ENCODE data around the gene CCDC126. TPM values are rescaled to one million over a fixed set of nuclear protein-coding genes. Genes with fewer than 3 reads are reported as not detected.

The CCDC126 gene
- total RNA-seq, 1 donor from 2014 or later, result 9.5 TPM

GRCh38 chr7:23586159-23586558 is 11.0 kb upstream of the CCDC126 start:
- no peaks in the 10 kb centered on the region for H3K9me3 Mint-ChIP-seq
- DNase-seq (ENCODE audit: low read depth, low spot score), result no peak
- no peaks in the 10 kb centered on the region for H3K4me1 Mint-ChIP-seq
- H3K36me3 Mint-ChIP-seq (ENCODE audit: low read depth), result no peaks in the 10 kb centered on the region
- no peaks in the 10 kb centered on the region for H3K27me3 Mint-ChIP-seq (ENCODE audit: low read depth)
- TF ChIP-seq, protein P1, sequence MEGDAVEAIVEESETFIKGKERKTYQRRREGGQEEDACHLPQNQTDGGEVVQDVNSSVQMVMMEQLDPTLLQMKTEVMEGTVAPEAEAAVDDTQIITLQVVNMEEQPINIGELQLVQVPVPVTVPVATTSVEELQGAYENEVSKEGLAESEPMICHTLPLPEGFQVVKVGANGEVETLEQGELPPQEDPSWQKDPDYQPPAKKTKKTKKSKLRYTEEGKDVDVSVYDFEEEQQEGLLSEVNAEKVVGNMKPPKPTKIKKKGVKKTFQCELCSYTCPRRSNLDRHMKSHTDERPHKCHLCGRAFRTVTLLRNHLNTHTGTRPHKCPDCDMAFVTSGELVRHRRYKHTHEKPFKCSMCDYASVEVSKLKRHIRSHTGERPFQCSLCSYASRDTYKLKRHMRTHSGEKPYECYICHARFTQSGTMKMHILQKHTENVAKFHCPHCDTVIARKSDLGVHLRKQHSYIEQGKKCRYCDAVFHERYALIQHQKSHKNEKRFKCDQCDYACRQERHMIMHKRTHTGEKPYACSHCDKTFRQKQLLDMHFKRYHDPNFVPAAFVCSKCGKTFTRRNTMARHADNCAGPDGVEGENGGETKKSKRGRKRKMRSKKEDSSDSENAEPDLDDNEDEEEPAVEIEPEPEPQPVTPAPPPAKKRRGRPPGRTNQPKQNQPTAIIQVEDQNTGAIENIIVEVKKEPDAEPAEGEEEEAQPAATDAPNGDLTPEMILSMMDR (conservative IDR thresholded peaks at IDR 0.05), result no peak
- H3K27ac Mint-ChIP-seq (ENCODE audit: unreplicated experiment), result no peak overlapping the region
- no peak overlapping the region for H3K4me3 Mint-ChIP-seq

GRCh38 chr7:23590529-23590928 is 6.7 kb upstream of the CCDC126 start:
- TF ChIP-seq, protein P1 (conservative IDR thresholded peaks at IDR 0.05), result no peak
- Mint-ChIP-seq H3K27me3 (ENCODE audit: low read depth) (no peaks in the 10 kb centered on the region), H3K27ac (ENCODE audit: unreplicated experiment) (no peak overlapping the region), H3K9me3 (no peaks in the 10 kb centered on the region), H3K4me1 (no peaks in the 10 kb centered on the region), H3K4me3 (no peak overlapping the region), H3K36me3 (ENCODE audit: low read depth) (no peaks in the 10 kb centered on the region)
- DNase-seq (ENCODE audit: low read depth, low spot score), result no peak

DNA sequence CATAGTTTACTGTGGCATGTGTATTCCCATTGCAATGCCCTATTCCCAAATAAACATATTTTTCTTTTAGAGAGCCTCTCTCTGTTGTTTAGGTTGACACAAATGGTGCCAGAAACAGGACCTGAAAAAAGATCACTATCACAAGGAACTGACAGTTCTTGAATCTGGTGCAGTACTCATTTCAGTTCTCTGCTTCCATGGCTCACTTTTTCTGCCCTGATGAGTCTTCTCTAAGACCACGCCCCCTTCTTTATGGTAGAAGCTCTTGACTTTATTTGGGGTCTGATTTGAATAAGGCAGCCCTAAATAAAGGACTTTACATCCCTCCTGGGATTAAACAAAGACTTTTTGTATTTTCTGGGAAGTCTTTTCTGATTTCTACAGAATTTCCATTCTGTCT is 3.5 kb upstream of the CCDC126 start:
- H3K4me3 Mint-ChIP-seq, result no peak overlapping the region
- H3K27me3 Mint-ChIP-seq (ENCODE audit: low read depth), result peaks cover 6% of the 10 kb centered on the region
- TF ChIP-seq, protein P1 (conservative IDR thresholded peaks at IDR 0.05), result no peak
- H3K4me1 Mint-ChIP-seq, result peaks cover 9% of the 10 kb centered on the region
- H3K27ac Mint-ChIP-seq (ENCODE audit: unreplicated experiment), result no peak overlapping the region
- H3K9me3 Mint-ChIP-seq, result peaks cover 4% of the 10 kb centered on the region
- no peaks in the 10 kb centered on the region for H3K36me3 Mint-ChIP-seq (ENCODE audit: low read depth)
- DNase-seq (ENCODE audit: low read depth, low spot score), result no peak

DNA sequence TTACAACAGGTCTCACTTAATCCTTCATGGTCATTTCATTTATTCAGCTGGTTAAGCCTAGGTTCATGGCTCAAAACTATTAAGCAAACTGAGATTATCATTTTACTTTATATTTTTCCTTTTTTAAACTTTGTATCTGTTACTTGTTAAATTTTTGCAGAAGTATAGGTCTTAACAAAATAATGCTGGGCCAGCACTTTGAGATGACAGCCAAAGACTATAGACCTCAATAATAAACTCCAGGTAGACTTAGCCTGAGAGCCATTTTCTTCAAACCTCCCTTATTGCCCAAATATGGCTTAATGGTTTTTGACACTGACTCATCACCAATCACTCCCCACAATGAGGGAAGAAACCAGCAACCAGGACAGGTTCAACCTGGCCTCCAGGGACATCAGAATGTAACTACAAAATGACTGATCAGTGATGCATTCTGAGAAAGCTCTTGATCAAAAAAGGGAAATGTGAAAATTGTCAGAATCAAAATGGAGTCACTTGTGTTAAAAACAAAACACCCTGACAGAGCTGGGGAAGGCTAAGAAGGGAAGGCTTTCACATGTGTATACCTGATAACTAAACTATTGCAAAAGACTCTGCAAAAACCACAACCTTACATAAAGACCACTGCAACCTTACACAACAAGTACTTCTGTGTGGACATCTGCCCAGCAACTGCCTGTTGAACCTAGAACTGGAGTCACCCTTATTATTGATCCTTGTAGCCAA is 2.1 kb upstream of the CCDC126 start:
- no peak for DNase-seq (ENCODE audit: low read depth, low spot score)
- H3K27ac Mint-ChIP-seq (ENCODE audit: unreplicated experiment), result no peak overlapping the region
- peaks cover 6% of the 10 kb centered on the region for H3K27me3 Mint-ChIP-seq (ENCODE audit: low read depth)
- TF ChIP-seq, protein P1 (conservative IDR thresholded peaks at IDR 0.05), result no peak
- no peaks in the 10 kb centered on the region for H3K36me3 Mint-ChIP-seq (ENCODE audit: low read depth)
- peaks cover 4% of the 10 kb centered on the region for H3K9me3 Mint-ChIP-seq
- peaks cover 17% of the 10 kb centered on the region for H3K4me1 Mint-ChIP-seq
- H3K4me3 Mint-ChIP-seq, result peak overlapping the region; percentile 6

DNA sequence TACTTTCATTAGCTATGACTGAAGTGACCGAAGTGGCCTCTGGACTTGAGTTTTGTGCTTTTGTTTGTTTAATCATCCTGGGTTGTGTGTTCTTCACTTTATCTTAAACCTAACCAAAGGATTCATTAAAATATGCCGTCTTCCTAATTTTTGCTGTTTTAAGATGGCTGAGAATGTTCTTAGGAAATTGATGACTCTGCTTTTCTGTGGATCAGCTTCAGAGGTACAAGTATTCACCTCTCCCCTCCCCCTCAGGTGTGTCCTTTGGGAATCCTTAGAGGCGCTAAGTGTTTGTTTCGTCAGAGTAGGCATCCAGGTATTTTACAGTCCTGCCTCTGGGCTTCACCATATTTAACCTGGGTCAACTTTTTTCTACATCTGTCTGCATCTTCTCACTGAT is 1.1 kb downstream of the CCDC126 start:
- H3K36me3 Mint-ChIP-seq (ENCODE audit: low read depth), result no peaks in the 10 kb centered on the region
- peak overlapping the region; percentile 94 for H3K27ac Mint-ChIP-seq (ENCODE audit: unreplicated experiment)
- TF ChIP-seq, protein P1 (conservative IDR thresholded peaks at IDR 0.05), result no peak
- peaks cover 33% of the 10 kb centered on the region for H3K4me1 Mint-ChIP-seq
- DNase-seq (ENCODE audit: low read depth, low spot score), result no peak
- H3K27me3 Mint-ChIP-seq (ENCODE audit: low read depth), result peaks cover 6% of the 10 kb centered on the region
- H3K4me3 Mint-ChIP-seq, result peak overlapping the region; percentile 97
- peaks cover 4% of the 10 kb centered on the region for H3K9me3 Mint-ChIP-seq

Measured in neural crest cell (in vitro differentiated cells).